ENCODE results near the gene CLEC4G.

GRCh38 chr19:7698583-7698982 lies 33.3 kb downstream of the CLEC4G start:
- TF ChIP-seq CTCF (conservative IDR thresholded peaks at IDR 0.05) (no peak), ZFX (IDR thresholded peaks at IDR 0.05) (no peak)

Data from C4-2B (cell line).